Endothelial cell of umbilical vein (primary cell): ENCODE data around the gene SMOC2. TPM values are rescaled to one million over a fixed set of nuclear protein-coding genes. Genes with fewer than 3 reads are reported as not detected.

Experiments
- BruUV-seq: library from RNA; stranded (reverse); fragments of 400-500 nt; replicated peaks from 2 replicates; lab custom pipeline; 2021; lab: Mats Ljungman, UMichigan
- CTCF ChIA-PET: fragments of 300-600, 350-600 bp; sonication (Branson Sonifier 250); formaldehyde crosslinking; loops from one replicate; lab custom pipeline; 2021; ENCODE audit warnings: antibody characterized with exemption, inconsistent platforms; lab: Charles Lee
- POLR2A ChIA-PET: fragments of 300-600, 350-600 bp; sonication (Branson Sonifier 250); formaldehyde crosslinking; loops from one replicate; lab custom pipeline; 2021; ENCODE audit warnings: antibody characterized with exemption, inconsistent platforms; lab: Charles Lee
- DNase-seq: peaks from one replicate; pipeline ENCODE4 v3.0.0-alpha.2; 2011; ENCODE audit warnings: low read depth, low spot score
- FAIRE-seq: peaks from 2 replicates; lab custom pipeline; 2011; peaks lifted over from hg19 to GRCh38; lab: Jason Lieb, UNC
- H2AFZ ChIP-seq: 2 replicates; pipeline ENCODE4 v1.6.0; 2012; ENCODE audit warnings: low read depth, low read length, control low read depth, inconsistent platforms
- H3K27ac ChIP-seq: 2 replicates; pipeline ENCODE4 v1.5.1; 2011; ENCODE audit warnings: low read depth, mild to moderate bottlenecking, control low read depth, low read length, moderate library complexity; ENCODE audit not compliant: insufficient read depth
- H3K27me3 ChIP-seq, 2 experiments: 2 replicates each; pipeline versions ENCODE4 v1.6.0 to v1.6.1; 2011; ENCODE audit warnings: low read length in 2 of 2, mixed read lengths in 1 of 2; ENCODE audit not compliant: control insufficient read depth in 2 of 2, insufficient read depth in 2 of 2
- H3K36me3 ChIP-seq, 2 experiments: 2 replicates in 1 of 2; 3 replicates in 1 of 2; pipeline ENCODE4 v1.5.1; 2011; ENCODE audit warnings: low read length in 2 of 2, mild to moderate bottlenecking in 1 of 2, moderate library complexity in 1 of 2; ENCODE audit not compliant: control insufficient read depth in 2 of 2, insufficient read depth in 2 of 2; ENCODE audit errors: extremely low read depth in 1 of 2
- H3K4me1 ChIP-seq: 3 replicates; pipeline ENCODE4 v1.5.1; 2011; ENCODE audit warnings: mild to moderate bottlenecking, low read length; ENCODE audit not compliant: control insufficient read depth, insufficient read depth; ENCODE audit errors: extremely low read depth
- H3K4me2 ChIP-seq: 2 replicates; pipeline ENCODE4 v1.6.1; 2011; ENCODE audit warnings: low read length, control low read depth, mixed read lengths; ENCODE audit not compliant: insufficient read depth
- H3K4me3 ChIP-seq, 3 experiments: fragments of 200-600 bp in 1 of 3; sonication (generic), shearing (Covaris generic) in 1 of 3; replicated peaks in 1 of 3; 2 replicates each; pipeline ENCODE4 v1.5.1; 2011 to 2016; ENCODE audit warnings: control low read depth in 3 of 3, low read length in 3 of 3, mild to moderate bottlenecking in 2 of 3, inconsistent platforms in 1 of 3, low read depth in 1 of 3, moderate library complexity in 1 of 3; ENCODE audit not compliant: insufficient read depth in 1 of 3
- H3K79me2 ChIP-seq: 2 replicates; pipeline ENCODE4 v1.6.0; 2012; ENCODE audit warnings: low read length, inconsistent platforms; ENCODE audit not compliant: control insufficient read depth, insufficient read depth
- H3K9ac ChIP-seq: replicated peaks from 2 replicates; pipeline ENCODE3; 2011; ENCODE audit warnings: low read length, control low read depth; ENCODE audit not compliant: insufficient read depth; ENCODE audit errors: extremely low read depth
- H3K9me1 ChIP-seq: replicated peaks from 3 replicates; pipeline ENCODE4 v1.6.0; 2011; ENCODE audit warnings: mild to moderate bottlenecking, low read length; ENCODE audit not compliant: control insufficient read depth, insufficient read depth; ENCODE audit errors: extremely low read depth
- H3K9me3 ChIP-seq: replicated peaks from 2 replicates; pipeline ENCODE4 v1.5.1; 2012; ENCODE audit warnings: low read length, inconsistent platforms; ENCODE audit not compliant: control insufficient read depth, insufficient read depth
- H4K20me1 ChIP-seq: replicated peaks from 2 replicates; pipeline ENCODE3; 2011; ENCODE audit warnings: mild to moderate bottlenecking, low read length; ENCODE audit not compliant: control insufficient read depth, insufficient read depth; ENCODE audit errors: extremely low read depth
- CTCF ChIP-seq, 2 donors: IDR thresholded peaks; 1 replicate in 1 of 2; 2 replicates in 1 of 2; pipeline ENCODE4 v1.5.1; 2011; ENCODE audit warnings: low read length in 2 of 2, mild to moderate bottlenecking in 2 of 2, moderate library complexity in 2 of 2, control low read depth in 1 of 2, inconsistent platforms in 1 of 2, low read depth in 1 of 2; ENCODE audit not compliant: insufficient read depth in 1 of 2; ENCODE audit errors: extremely low read depth in 1 of 2
- EZH2 ChIP-seq: IDR thresholded peaks from 2 replicates; pipeline ENCODE4 v1.6.1; 2012; ENCODE audit warnings: borderline replicate concordance, low read depth, mild to moderate bottlenecking, moderate library complexity, low read length, inconsistent platforms; ENCODE audit not compliant: severe bottlenecking
- FOS ChIP-seq: IDR thresholded peaks from 2 replicates; pipeline ENCODE4 v1.6.1; 2011; ENCODE audit warnings: mild to moderate bottlenecking, low read length, moderate library complexity, borderline replicate concordance; ENCODE audit not compliant: insufficient read depth
- GATA2 ChIP-seq: IDR thresholded peaks from 2 replicates; pipeline ENCODE4 v1.7.0; 2011; ENCODE audit warnings: low read depth, mild to moderate bottlenecking, moderate library complexity, mixed read lengths, low read length; ENCODE audit not compliant: insufficient read length, insufficient read depth
- JUN ChIP-seq: IDR thresholded peaks from 2 replicates; pipeline ENCODE4 v1.6.1; 2011; ENCODE audit warnings: borderline replicate concordance, low read depth; ENCODE audit not compliant: insufficient read length, insufficient read depth
- MAX ChIP-seq: IDR thresholded peaks from 2 replicates; pipeline ENCODE4 v1.6.1; 2011; ENCODE audit not compliant: insufficient read depth, insufficient read length
- MYC ChIP-seq: IDR thresholded peaks from one replicate; pipeline ENCODE4 v1.6.1; 2011; ENCODE audit warnings: mild to moderate bottlenecking, low read depth, low read length
- POLR2A ChIP-seq: IDR thresholded peaks from 2 replicates; pipeline ENCODE4 v1.6.1; 2012; ENCODE audit warnings: low read depth, mild to moderate bottlenecking, control low read depth, low read length
- POLR2AphosphoS5 ChIP-seq: IDR thresholded peaks from 2 replicates; pipeline ENCODE4 v1.6.1; 2012; ENCODE audit warnings: low read depth, mild to moderate bottlenecking, control low read depth, low read length, moderate library complexity; ENCODE audit not compliant: insufficient read depth
- dilution Hi-C: fragments of 300-500 bp; cut with MboI; formaldehyde crosslinking; loops from one replicate; pipeline ENCODE4 v1.15.0; 2019; ENCODE audit warnings: low sequenced_read_pairs; ENCODE audit not compliant: extremely low pct_ligation_motif_present
- intact Hi-C: fragments of 100-400 bp; cut with micrococcal nuclease; formaldehyde crosslinking; loops from one replicate; pipeline ENCODE4 v1.10.0; 2022
- polyA plus RNA-seq, 4 experiments: library from polyadenylated mRNA; depleted of rRNA in 3 of 4; stranded (reverse) in 3 of 4; unstranded in 1 of 4; fragments of >200 nt; gene quantifications; 2 replicates each; pipeline versions ENCODE4 v1.2.1 to v1.2.3, GENCODE V29; 2011 to 2012; ENCODE audit warnings: missing spikeins in 1 of 4
- total RNA-seq: library from RNA; stranded (reverse); gene quantifications from 2 replicates; pipeline ENCODE4 v1.2.3, GENCODE V29; 2021

The SMOC2 gene
- total and polyA plus RNA-seq, 2 donors (not counting 3 experiments of a cell fraction or from before 2014, with no cell fraction given) = not detected

- Histone ChIP-seq H3K4me1 (no peaks in the 10 kb centered on the region), H4K20me1 (no peaks in the 10 kb centered on the region), H3K27ac (no peak overlapping the region), H3K4me2 (no peak overlapping the region), H3K36me3 (no peaks in the 10 kb centered on the region), H3K27me3 (no peaks in the 10 kb centered on the region), H3K79me2 (no peaks in the 10 kb centered on the region), H3K9ac (no peak overlapping the region), H3K9me3 (no peaks in the 10 kb centered on the region), H3K9me1 (no peaks in the 10 kb centered on the region), H3K4me3 (no peak overlapping the region), H2AFZ (no peak overlapping the region)
- FAIRE-seq = no peak
- TF ChIP-seq JUN (no peak), MYC (no peak), EZH2 (no peak), POLR2AphosphoS5 (no peak), FOS (no peak), CTCF (IDR thresholded peaks at IDR 0.05; ENCODE audit: extremely low read depth in 1 of 2, insufficient read depth in 1 of 2, low read depth in 1 of 2, low read length in 2 of 2) (no peak), GATA2 (no peak), MAX (no peak), POLR2A (no peak)
- intact Hi-C loops (no loop called here), dilution Hi-C loops (no loop called here)
- DNase-seq = no peak
- POLR2A ChIA-PET = no interaction called here
- CTCF ChIA-PET = no interaction called here
- no TSS peak for BruUV-seq
Measured at GRCh38 chr6:168433898-168434297, 7.1 kb upstream of the SMOC2 start.
